ENCODE data around the gene MOGAT3.

The MOGAT3 gene

GRCh38 chr7:101233907-101234547 is 33.2 kb upstream of the MOGAT3 start:
- DNase-seq (ENCODE audit: low read depth in 2 of 2), result no peak

DNA sequence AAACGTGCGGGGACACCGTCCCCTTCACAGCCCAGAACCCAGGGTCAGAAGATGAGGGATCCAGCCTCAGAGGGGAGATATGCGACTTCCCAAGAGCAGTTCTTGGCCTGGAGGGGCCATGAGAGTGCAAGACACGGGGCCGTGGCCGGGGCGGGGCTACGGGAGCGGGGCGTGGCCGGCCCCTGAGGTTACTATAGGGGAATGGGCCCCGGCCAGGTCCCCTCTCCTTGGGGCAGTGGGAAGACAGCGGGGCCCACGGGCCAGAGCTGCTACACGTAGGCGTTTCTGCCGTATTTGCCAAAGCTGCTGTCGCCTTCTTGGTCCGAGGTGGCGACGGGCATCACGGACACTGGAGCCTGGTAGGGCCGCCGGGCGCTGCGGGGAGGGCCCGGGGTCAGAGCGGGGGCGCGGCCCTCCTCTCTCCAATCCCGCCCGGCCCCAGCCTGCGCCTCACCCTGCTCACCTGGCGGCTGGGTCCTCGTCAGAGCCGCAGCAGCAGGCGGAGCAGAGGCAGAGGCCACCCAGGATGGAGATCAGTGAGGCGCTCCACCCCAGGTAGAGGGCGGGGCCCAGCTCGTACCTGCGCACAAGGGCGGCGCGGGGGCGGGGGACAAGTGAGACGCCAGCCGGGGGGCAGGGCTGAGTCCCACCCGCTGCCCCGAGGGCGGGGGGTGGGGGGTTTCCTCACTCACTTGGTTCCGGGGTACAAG is 31.5 kb upstream of the MOGAT3 start:
- DNase-seq (ENCODE audit: low read depth in 2 of 2), result no peak

GRCh38 chr7:101231644-101232043 is 30.8 kb upstream of the MOGAT3 start:
- DNase-seq (ENCODE audit: low read depth in 2 of 2), result no peak

DNA sequence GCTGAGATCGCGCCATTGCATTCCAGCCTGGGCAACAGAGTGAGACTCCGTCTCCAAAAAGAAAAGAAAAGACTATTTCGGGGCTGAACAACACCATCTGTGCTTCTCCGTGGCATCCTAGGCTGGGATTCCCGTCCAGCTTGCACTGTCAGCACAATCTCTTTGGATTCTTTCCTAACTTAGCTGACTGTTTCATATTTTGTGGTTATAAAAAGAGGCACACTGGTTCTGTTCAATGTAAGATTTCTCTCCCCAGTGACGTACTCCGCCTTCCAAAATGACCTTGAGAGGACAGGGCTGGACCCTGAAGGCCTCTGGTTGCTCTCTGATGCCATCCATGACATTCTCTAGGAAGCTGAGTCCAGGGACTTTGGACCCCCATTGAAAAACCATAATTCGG is 25.9 kb upstream of the MOGAT3 start:
- no peak for DNase-seq (ENCODE audit: low read depth in 2 of 2)

GRCh38 chr7:101225650-101226049 is 24.8 kb upstream of the MOGAT3 start:
- DNase-seq (ENCODE audit: low read depth in 2 of 2), result no peak

- no peak for DNase-seq (ENCODE audit: low read depth in 2 of 2)
Observed at GRCh38 chr7:101223528-101223927, 22.7 kb upstream of the MOGAT3 start.

DNA sequence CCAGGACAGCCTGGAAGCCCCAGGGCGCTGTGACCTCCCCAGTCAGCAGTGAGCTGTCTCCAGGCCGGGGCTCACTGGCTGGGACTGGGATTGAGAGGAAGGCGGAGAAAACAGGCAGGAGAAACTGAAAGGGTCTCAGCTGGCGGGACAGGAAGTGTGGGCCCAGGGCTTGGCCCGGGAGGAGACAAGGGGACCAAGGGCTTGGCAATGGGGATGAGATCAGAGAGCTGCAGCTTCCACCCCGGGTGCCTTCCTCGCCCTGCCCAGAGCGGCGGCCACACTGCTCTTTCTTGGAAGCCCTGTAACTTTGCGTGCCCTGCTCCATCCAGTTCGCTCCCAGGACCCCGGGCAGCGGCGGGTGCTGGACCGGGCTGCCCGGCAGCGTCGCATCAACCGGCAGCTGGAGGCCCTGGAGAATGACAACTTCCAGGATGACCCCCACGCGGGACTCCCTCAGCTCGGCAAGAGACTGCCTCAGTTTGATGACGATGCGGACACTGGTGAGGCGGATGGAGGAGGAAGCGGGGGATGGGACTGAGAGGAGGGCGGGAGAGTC is 21.5 kb upstream of the MOGAT3 start:
- no peak for DNase-seq (ENCODE audit: low read depth in 2 of 2)

- DNase-seq (ENCODE audit: low read depth in 2 of 2), result no peak
Observed at GRCh38 chr7:101220295-101220694, 19.5 kb upstream of the MOGAT3 start.

GRCh38 chr7:101218236-101219125 is 17.6 kb upstream of the MOGAT3 start:
- no peak for DNase-seq (ENCODE audit: low read depth in 2 of 2)

DNA sequence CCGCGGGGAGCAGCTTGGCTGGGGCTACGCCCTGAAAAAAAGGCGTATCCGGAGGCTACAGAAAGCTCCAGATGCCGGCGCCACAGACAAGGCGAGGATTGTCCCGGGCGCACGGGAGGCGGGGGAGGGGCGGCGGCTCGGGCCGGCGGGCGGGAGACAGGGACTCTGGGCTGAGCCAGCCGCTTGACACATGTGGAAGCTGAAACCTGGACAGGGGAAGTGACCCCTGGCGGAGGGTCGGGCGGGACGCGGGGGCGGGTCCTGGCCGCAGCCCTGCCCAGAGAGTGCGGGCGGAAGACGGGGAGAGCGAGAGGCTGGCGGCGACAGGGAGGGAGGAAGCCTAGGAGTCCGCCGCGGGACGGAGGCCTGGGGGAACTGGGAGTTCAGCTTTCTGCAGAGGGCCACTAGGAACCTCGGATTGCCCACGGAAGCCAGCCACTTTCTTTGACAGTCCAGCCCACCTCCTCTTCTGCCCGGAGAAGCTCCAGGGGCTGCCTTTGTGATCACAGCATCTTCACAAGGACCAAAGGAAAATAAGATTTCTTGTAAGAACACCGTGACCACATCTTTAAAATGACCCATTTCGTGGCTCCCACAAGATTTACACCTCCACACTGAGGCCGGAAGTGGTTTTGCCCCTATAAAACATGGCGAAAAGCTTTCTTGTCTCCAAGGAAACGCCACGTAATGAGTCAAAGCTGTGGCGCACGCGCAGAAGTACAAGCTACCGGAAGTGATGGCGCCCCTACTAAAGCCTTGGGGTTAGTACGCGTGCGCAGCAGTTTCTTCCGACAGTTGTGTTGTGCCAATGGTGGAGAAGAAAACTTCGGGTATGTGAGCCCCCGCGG is 16.8 kb upstream of the MOGAT3 start, which contains the start of the genes PLOD3 and ZNHIT1:
Gene PLOD3 (minus strand): TSS at position 194 of the 848 bp plus-strand sequence. CDS start 307 bp downstream, outside the sequence.
Gene ZNHIT1 (plus strand): TSS at position 778 of the 848 bp plus-strand sequence. CDS start 31 bp downstream, at position 809.
- DNase-seq (ENCODE audit: low read depth in 2 of 2), result peak; percentile 86 to 92

- no peak for DNase-seq (ENCODE audit: low read depth in 2 of 2)
Observed at GRCh38 chr7:101216860-101217387, 16.1 kb upstream of the MOGAT3 start.

DNA sequence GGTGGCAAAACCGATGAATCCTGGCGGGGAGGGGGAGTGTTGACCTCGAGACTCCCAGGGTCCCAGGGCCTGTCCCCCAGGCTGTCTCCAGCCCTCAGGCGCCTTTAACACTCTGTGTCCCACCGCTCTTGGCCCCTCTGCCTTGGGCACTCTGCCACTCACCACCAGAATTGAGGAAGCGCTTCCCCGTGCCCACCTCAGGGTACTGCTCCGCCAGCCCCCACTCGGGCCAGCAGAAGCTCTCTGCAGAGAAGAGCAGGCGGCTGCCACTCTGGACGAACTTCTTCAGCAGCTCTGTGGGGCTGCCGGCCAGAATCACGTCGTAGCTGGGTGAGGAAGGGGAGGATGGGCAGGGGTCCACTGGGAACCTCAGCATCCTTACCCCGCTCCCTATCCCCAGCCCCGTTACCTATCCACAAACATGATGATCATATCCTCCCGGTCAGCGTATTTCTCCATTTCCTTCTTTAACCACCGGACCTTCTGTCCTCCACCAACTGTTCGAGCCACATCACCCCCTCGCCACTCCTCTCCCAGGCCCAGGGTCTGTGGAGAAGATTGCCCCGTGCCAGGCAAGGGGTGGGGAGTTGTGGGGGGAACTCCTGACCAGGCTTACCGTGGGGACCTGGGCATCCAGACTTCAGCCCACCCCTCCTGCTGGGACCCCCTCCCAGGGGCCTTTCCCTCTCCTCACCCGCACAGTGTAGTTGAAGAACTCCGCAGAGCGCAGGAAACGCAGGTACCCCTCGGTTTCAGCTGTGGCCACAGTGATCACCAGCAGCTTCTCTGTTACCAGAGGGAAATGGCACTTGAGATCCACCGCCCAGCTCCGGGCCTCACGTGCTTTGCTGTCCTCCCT is 15.4 kb upstream of the MOGAT3 start:
- DNase-seq (ENCODE audit: low read depth in 2 of 2), result no peak

DNA sequence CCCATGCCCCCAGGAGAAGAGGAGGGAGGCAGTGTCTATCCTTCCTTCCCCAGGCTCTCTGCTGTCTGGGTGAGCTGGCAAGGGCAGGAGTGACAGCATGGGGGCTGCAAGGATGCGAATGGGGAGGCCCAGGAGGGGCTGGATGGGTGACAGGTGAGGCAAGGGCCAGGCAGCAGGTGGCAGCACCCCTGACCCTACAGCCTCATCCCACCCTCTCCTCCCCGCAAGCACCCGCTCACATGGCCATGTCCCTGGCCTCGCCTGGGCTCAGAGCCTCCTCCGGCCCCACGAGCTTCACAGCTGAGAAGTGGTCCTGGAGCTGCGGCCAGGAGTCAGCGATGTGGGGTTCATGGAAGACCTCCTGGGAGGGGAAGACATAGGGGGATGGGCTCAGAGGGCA is 11.2 kb upstream of the MOGAT3 start:
- no peak for DNase-seq (ENCODE audit: low read depth in 2 of 2)

DNA sequence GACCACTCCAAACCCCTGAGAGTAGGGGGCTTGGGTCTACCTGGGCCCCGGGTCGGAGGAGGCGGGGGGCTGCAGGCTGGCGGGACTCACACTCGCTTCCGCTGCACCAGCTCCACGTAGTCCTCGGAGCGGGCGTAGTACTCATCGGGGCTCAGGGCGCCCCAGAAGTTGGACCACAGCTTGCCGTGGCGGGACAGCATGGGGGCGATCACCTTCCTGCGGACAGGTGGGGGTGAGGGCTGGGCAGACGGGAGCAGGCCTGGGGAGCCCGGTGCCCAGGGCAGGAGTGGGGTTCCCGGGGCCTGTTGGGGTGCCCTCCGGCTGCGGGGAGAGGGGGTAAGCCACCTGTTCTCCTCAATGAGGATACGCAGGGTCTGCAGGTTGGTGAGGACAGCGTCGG is 10.7 kb upstream of the MOGAT3 start:
- DNase-seq (ENCODE audit: low read depth in 2 of 2), result no peak

DNA sequence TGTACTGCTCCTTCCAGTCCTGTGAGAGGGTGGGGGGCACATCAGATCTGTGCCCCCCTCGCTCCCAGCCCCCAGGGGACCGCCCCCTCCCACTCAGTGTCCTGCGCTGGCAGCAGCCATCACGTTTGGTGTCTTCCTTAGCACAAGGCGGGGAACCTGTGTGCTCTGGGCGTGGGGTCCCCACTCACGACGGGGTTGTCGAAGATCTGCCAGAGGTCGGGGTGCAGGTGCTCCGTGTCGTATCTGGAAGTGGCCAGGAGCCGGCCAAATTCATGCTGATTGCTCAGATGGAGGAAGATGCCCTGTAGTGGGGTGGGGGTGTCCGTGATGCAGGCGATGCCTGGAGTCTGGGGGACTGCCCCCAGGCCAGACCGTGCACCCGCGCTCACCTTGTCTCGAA is 9.3 kb upstream of the MOGAT3 start:
- DNase-seq (ENCODE audit: low read depth in 2 of 2), result no peak

- DNase-seq (ENCODE audit: low read depth in 2 of 2), result no peak
Observed at GRCh38 chr7:101208794-101209193, 8.0 kb upstream of the MOGAT3 start.

DNA sequence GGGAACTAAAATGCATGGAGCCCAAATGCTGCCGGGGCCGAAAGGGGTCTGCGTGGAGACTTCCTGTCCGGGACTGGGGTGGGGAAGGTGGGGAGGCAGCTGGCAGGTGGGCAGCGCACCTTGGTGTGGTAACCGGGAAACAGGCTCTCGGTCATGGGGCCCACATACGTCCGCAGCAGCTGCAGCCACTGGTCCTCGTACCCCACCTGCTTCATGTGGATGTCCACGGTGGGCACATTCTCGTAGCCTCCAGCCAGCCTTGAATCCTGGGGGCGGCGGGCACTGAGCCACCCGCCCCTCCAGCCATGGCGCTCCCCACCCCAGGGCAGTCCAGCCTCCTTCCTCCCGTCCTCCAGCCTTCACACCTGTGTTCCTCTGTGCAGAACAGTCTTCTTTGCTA is 6.6 kb upstream of the MOGAT3 start:
- DNase-seq (ENCODE audit: low read depth in 2 of 2), result no peak

- no peak for DNase-seq (ENCODE audit: low read depth in 2 of 2)
Observed at GRCh38 chr7:101206665-101207042, 5.8 kb upstream of the MOGAT3 start.

GRCh38 chr7:101205901-101206664 is 5.2 kb upstream of the MOGAT3 start:
- no peak for DNase-seq (ENCODE audit: low read depth in 2 of 2)
